ENCODE measurements around the gene SLC39A5.

DNA sequence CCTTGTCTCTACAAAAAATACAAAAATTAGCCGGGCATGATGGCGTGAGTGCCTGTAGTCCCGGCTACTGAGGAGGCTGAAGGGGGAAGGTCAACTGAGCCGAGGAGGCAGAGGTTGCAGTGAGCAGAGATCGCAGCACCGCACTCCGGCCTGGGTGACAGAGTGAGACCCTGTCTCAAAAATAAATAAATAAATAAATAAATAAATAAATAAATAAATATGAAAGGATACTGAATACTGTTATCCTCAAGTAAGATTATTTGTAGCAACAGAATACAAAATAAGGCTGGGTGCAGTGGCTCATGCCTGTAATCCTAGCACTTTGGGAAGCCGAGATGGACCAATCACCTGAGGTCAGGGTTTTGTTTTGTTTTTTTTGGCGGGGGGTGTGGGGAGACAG lies 10.0 kb upstream of the SLC39A5 start:
- TF ChIP-seq CTCF (IDR thresholded peaks at IDR 0.05) (no peak), POLR2A (IDR thresholded peaks at IDR 0.05) (no peak), POLR2AphosphoS5 (IDR thresholded peaks at IDR 0.05) (no peak)

Measured in breast epithelium (tissue), 3 donors.